Pulmonary artery endothelial cell (primary cell): Measurements from ENCODE around the gene PTH. TPM values are rescaled to one million over a fixed set of nuclear protein-coding genes. Genes with fewer than 3 reads are reported as not detected.

Experiments used
- DNase-seq: peaks from one replicate; pipeline ENCODE4 v3.0.0-alpha.2; 2011; ENCODE audit warnings: low read depth, low spot score
- total RNA-seq: library from RNA; depleted of rRNA; stranded (reverse); fragments of >200 nt; gene quantifications from 2 replicates; pipeline ENCODE4 v1.2.3, GENCODE V29; 2014

Gene PTH
- total RNA-seq, 1 donor from 2014 or later = not detected

DNA sequence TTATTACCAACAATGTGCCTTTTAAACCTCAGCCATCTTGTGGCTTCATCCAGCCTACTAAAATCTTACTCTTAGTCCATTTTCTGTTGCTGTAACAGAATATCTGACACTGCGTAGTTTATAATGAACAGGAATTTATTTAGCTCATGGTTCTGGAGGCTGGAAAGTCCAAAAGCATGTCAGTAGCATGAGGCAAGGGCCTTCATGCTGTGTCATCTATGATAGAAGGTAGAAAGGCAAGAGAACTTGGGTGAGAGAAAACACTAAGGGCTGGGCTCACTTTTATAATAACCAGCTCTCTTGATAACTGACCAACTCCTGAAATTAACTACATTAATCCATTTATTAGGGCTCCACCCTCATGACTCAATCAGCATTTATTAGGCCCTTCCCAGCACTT, 46.3 kb downstream of the PTH start:
- DNase-seq = no peak

DNA sequence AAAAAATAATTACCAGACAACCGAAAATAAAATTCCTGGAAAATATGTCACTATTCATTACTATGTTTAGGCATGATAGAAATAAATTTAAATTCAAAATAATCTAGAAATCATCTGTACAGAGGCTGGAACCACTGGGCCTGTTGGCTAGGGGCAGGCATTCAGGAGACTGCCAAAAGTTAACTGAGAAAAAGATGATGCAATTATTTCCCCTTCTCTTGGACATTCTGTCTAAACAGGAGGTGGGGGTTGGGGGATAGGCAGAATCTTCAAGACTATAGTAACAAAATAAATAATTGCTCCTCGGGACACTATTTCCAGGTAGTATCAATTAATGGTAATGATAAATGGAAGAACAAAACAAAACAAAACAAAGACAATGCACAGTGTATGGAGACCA, 46.9 kb downstream of the PTH start:
- no peak for DNase-seq

DNA sequence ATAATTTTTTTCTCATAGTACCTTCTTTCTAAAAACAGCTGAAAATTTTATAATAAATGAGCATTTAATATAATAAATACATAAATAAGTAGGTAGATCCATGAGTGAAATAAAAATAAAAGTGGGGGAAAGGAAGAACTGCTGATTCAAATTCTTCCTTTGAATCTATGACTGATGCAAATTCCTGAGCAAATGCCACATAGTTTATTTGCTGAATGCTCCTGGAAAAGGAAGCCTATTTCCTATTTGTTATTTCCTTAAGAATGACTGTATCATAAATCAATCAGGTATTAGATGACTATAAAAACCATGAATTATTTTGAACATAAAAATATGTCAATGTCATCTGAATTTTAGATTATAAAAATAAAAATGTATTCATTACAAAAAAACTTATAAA, 49.4 kb downstream of the PTH start:
- DNase-seq = no peak

DNA sequence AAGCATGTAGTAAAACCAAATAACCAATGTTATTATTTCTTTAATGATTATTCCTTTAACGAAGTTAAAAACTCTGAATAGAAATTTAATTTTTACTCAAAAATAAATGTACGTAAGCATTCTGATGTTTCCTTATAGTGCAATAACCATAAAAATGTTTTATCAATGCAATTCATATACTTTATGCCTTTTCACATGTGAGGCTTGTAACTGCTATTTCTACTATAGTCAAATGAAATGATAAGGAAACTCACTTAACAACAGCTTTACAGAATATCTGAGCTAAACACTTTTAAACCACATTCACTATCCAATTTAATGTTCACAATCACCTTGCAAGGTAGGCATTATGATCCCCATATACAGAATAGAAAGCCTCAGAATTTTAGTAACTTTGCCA, 50.2 kb downstream of the PTH start:
- DNase-seq = no peak

Other genes starting within 250 kb of the PTH start
- gene BMAL1, start 218.2 kb downstream of the PTH start, total RNA-seq = 8.4 and 13.5 TPM in 2 replicates
- gene BTBD10, start 32.8 kb downstream of the PTH start, total RNA-seq = 115 and 134 TPM in 2 replicates
- 62.1 and 81.7 TPM in 2 replicates for gene FAR1, start 172.7 kb upstream of the PTH start, total RNA-seq